Measurements from ENCODE around the gene SYT5. TPM values are rescaled to one million over a fixed set of nuclear protein-coding genes. Genes with fewer than 3 reads are reported as not detected.

The SYT5 gene
- total and polyA plus RNA-seq, 2 of the 8 experiments (the other 6 are each of a cell fraction or from before 2014, with no cell fraction given): 0.35 to 0.67 TPM

DNA sequence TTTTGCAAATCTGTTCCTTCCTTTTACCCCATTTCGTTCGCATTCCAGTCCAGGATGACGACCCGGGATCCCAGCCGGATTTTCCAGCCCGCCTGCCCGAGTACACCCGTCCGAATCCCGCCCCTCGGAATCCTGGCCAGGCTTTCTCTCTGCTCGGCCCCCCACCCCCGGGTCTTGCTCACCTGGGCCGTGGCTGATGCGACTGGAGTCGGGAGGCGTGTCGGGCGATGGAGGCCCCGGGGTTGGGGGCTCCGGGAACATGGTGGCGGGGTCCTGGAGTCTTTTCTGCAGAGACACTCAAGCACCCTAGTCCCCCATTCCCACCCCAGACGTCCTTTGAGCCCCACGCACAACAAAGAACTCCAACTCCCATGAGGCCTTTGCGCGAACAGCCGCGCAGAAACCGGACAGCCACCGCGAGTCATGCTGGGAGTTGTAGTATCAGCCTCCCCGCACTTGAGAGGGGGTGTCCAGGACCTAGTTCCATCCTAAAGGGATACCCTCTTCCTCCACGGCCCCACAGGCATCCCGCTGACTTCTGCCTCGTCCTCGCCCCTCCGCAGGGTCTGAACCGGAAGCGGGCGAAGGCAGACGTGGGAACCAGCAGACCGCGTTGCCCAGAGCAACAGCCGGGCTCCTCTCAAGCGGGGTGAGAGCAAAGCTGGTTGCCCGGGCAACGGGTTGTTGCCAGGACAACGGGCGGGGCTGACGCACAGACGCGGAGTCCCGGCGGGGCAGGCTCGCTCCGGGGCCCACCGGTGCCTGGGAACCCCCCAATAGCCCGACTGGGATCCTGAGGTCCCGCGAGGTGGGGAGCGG lies 1.1 kb downstream of the SYT5 start:
- Histone ChIP-seq H3K27ac (ENCODE audit: low read depth, low read length) (0 out of 2 replicates have a peak overlapping the region, but pooled peaks have one; percentile 25), H3K23me2 (ENCODE audit: low read depth, low read length) (peaks cover 12% of the 10 kb centered on the region; the same call in 1 of the 2 replicates), H3K79me2 (ENCODE audit: control insufficient read depth in 1 of 2, insufficient read depth in 2 of 2, low read length in 2 of 2) (no peaks in the 10 kb centered on the region), H3K4ac (replicated peaks; ENCODE audit: insufficient read length, low read depth, low read length) (no peak overlapping the region), H2AK5ac (ENCODE audit: low read depth, low read length) (no peak overlapping the region), H4K91ac (replicated peaks; ENCODE audit: insufficient read length, low read length) (no peak overlapping the region), H3K9me3 (ENCODE audit: insufficient read depth in 2 of 2, low read depth in 1 of 2, low read length in 1 of 2) (no peaks in the 10 kb centered on the region), H3K27me3 (replicated peaks in 1 of 4; ENCODE audit: control insufficient read depth in 3 of 4, extremely low read depth in 1 of 4, insufficient read depth in 3 of 4, low read length in 3 of 4) (peaks cover 2 to 46% (median 32%) of the 10 kb centered on the region in 4 experiments; a peak in 6 of 7 replicates), H2BK5ac (ENCODE audit: low read depth, low read length) (no peak overlapping the region; the same call in 1 of the 2 replicates), H3K23ac (ENCODE audit: insufficient read length) (no peak overlapping the region), H2BK120ac (replicated peaks; ENCODE audit: low read depth, low read length) (no peak overlapping the region), H2AFZ (ENCODE audit: low read length) (no peak overlapping the region), H3K14ac (ENCODE audit: insufficient read length) (no peak overlapping the region), H2BK15ac (ENCODE audit: low read length) (no peak overlapping the region), H3K18ac (ENCODE audit: extremely low read depth, low read length) (peak overlapping the region; percentile 48; the same call in 1 of the 2 replicates), H4K5ac (ENCODE audit: insufficient read length, low read depth, low read length) (no peak overlapping the region), H3K4me3 (ENCODE audit: extremely low read depth in 1 of 4, insufficient read depth in 2 of 4, low read depth in 3 of 4, low read length in 4 of 4) (peak overlapping the region; percentile 39 to 73 (median 72)), H3K56ac (replicated peaks; ENCODE audit: insufficient read length, low read depth, low read length) (no peak overlapping the region), H2BK12ac (ENCODE audit: low read depth, low read length) (0 out of 2 replicates have a peak overlapping the region, but pooled peaks have one; percentile 68), H3K79me1 (ENCODE audit: low read depth, low read length) (no peaks in the 10 kb centered on the region), H3K36me3 (ENCODE audit: control insufficient read depth in 2 of 4, insufficient read depth in 4 of 4, low read length in 3 of 4) (no peaks in the 10 kb centered on the region), H4K20me1 (replicated peaks in 1 of 2; ENCODE audit: control insufficient read depth in 1 of 2, insufficient read depth in 2 of 2, low read length in 2 of 2) (peaks cover 0 to 7% of the 10 kb centered on the region in 2 experiments), H4K8ac (ENCODE audit: extremely low read depth, insufficient read depth, low read length) (no peak overlapping the region), H3K9ac (replicated peaks in 1 of 4; ENCODE audit: extremely low read depth in 1 of 4, low read depth in 3 of 4, low read length in 3 of 4) (no peak overlapping the region; a peak in 2 of 7 replicates), H2BK20ac (ENCODE audit: low read length) (no peak overlapping the region), H3K4me2 (ENCODE audit: insufficient read depth in 1 of 2, low read depth in 2 of 2, low read length in 2 of 2) (peak overlapping the region; percentile 64 to 98), H3K4me1 (replicated peaks in 1 of 4; ENCODE audit: control insufficient read depth in 3 of 4, insufficient read depth in 4 of 4, low read length in 3 of 4) (peaks cover 2 to 22% (median 14%) of the 10 kb centered on the region in 4 experiments)
- CTCF ChIA-PET (ENCODE audit: partially characterized antibody): interaction anchor here (1.0 to 2.5 kb wide), 2 partner anchors 13 to 38 kb away, joined by 3 to 9 read pairs; partner anchors contain the start of gene DNAAF3
- POLR2A ChIA-PET (ENCODE audit: partially characterized antibody): interaction anchor here (1.3 to 3.0 kb wide), 5 partner anchors 18 to 229 kb away, joined by 3 to 13 read pairs (median 5); partner anchors contain the start of gene UBE2S
- peak in 1 of 2 experiments; percentile 95 for DNase-seq (ENCODE audit: low read depth in 1 of 2, low spot score in 2 of 2)
- FAIRE-seq: no peak
- 4% methylated on average over 49 of the region's 61 CpGs; no CpG with 5 or more reads in 1 of the 2 experiments for WGBS, 2 experiments (ENCODE audit: extremely low coverage in 1 of 2, insufficient coverage in 1 of 2, insufficient read length in 1 of 2, insufficient replicate concordance in 2 of 2, low coverage in 1 of 2, low lambda C conversion rate in 2 of 2, missing lambda C conversion rate in 1 of 2)
- no peak for TF ChIP-seq HDAC6 (IDR thresholded peaks at IDR 0.05; ENCODE audit: low read depth, low read length)
- TF ChIP-seq POLR2A (IDR thresholded peaks at IDR 0.05; ENCODE audit: control extremely low read depth in 1 of 2, low read depth in 2 of 2, low read length in 2 of 2): no peak
- no peak; the same call in 1 of the 2 replicates for TF ChIP-seq MAX (IDR thresholded peaks at IDR 0.05)
- TF ChIP-seq TBP (IDR thresholded peaks at IDR 0.05; ENCODE audit: low read depth, low read length): no peak
- TF ChIP-seq HDAC2 (IDR thresholded peaks at IDR 0.05; ENCODE audit: borderline replicate concordance in 1 of 2, low read depth in 2 of 2, low read length in 2 of 2): peak in 1 of 2 experiments; percentile 38; a peak in 1 of 4 replicates
- TF ChIP-seq RFX5 (IDR thresholded peaks at IDR 0.05; ENCODE audit: borderline replicate concordance, low read depth, low read length): peak; percentile 74; the same call in 1 of the 2 replicates
- TF ChIP-seq SIRT6 (IDR thresholded peaks at IDR 0.05; ENCODE audit: low read length): no peak
- TF ChIP-seq EP300 (IDR thresholded peaks at IDR 0.05; ENCODE audit: borderline replicate concordance in 1 of 2, low read depth in 2 of 2, low read length in 2 of 2): peak in 1 of 2 experiments; percentile 69; a peak in 1 of 3 replicates
- TF ChIP-seq KDM1A (IDR thresholded peaks at IDR 0.05; ENCODE audit: borderline replicate concordance, low read length): peak; percentile 73
- TF ChIP-seq RAD21 (IDR thresholded peaks at IDR 0.05 in 1 of 2, conservative IDR thresholded peaks at IDR 0.05 in 1 of 2; ENCODE audit: low read depth in 2 of 2, low read length in 2 of 2): peak; percentile 7 to 8; a peak in 1 of 4 replicates

Measured in H1 (cell line).